Mammary epithelial cell (primary cell): ENCODE data around the gene CALML3.

Source experiments
- EZH2 ChIP-seq: IDR thresholded peaks from 2 replicates; pipeline ENCODE4 v1.6.1; 2012; ENCODE audit warnings: low read length, inconsistent platforms, borderline replicate concordance
- TF ChIP-seq, protein P1 (sequence below), 2 donors: IDR thresholded peaks in 1 of 2; conservative IDR thresholded peaks in 1 of 2; 2 replicates each; pipeline ENCODE4 v1.5.1; 2011 to 2012; ENCODE audit warnings: inconsistent platforms in 2 of 2, low read length in 2 of 2, mild to moderate bottlenecking in 2 of 2, control low read depth in 1 of 2, low read depth in 1 of 2; ENCODE audit not compliant: insufficient read depth in 1 of 2; ENCODE audit errors: extremely low read depth in 1 of 2

DNA sequence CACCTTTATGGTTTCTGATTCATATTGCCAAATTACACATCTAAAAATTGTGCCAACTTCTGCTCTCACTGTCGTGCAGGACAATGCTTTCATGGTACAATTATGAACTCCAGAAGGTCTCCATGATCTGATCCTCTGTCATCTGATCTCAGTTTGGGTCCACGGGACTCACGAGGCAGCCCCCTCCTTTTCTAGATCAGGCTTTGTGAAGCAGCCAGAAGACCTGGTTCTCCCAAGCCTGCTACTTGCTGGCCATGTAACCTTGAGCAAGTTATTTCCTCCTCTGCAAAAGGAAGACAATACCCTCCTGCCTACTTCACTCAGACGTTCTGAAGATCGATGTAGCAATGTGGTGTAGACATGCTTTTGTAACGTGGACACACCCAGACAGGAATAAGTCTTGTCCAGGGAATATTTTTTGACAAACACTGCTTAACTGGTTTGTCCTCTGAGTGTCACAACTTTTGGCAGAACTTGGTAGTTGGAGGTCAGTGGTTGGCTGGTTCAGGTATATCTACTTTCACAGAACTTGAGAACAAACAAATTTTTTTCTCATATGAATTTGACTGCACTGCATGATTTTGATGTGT, 19.6 kb downstream of the CALML3 start:
- TF ChIP-seq EZH2 = no peak
- TF ChIP-seq, protein P1, sequence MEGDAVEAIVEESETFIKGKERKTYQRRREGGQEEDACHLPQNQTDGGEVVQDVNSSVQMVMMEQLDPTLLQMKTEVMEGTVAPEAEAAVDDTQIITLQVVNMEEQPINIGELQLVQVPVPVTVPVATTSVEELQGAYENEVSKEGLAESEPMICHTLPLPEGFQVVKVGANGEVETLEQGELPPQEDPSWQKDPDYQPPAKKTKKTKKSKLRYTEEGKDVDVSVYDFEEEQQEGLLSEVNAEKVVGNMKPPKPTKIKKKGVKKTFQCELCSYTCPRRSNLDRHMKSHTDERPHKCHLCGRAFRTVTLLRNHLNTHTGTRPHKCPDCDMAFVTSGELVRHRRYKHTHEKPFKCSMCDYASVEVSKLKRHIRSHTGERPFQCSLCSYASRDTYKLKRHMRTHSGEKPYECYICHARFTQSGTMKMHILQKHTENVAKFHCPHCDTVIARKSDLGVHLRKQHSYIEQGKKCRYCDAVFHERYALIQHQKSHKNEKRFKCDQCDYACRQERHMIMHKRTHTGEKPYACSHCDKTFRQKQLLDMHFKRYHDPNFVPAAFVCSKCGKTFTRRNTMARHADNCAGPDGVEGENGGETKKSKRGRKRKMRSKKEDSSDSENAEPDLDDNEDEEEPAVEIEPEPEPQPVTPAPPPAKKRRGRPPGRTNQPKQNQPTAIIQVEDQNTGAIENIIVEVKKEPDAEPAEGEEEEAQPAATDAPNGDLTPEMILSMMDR (conservative IDR thresholded peaks at IDR 0.05 in 1 of 2, IDR thresholded peaks at IDR 0.05 in 1 of 2; ENCODE audit: extremely low read depth in 1 of 2, insufficient read depth in 1 of 2, low read depth in 1 of 2, low read length in 2 of 2) = no peak
